Urothelium cell line (cell line): ENCODE data around the gene FOXN4.
A peak's percentile ranks its signal among the peaks of the same experiment; 100 is the strongest.

Source experiments
- DNase-seq: peaks from one replicate; pipeline ENCODE4 v3.0.0; 2011; ENCODE audit warnings: low spot score, mixed read lengths
- FAIRE-seq: peaks from 2 replicates; lab custom pipeline; 2011; peaks lifted over from hg19 to GRCh38; lab: Jason Lieb, UNC

FOXN4 gene

DNA sequence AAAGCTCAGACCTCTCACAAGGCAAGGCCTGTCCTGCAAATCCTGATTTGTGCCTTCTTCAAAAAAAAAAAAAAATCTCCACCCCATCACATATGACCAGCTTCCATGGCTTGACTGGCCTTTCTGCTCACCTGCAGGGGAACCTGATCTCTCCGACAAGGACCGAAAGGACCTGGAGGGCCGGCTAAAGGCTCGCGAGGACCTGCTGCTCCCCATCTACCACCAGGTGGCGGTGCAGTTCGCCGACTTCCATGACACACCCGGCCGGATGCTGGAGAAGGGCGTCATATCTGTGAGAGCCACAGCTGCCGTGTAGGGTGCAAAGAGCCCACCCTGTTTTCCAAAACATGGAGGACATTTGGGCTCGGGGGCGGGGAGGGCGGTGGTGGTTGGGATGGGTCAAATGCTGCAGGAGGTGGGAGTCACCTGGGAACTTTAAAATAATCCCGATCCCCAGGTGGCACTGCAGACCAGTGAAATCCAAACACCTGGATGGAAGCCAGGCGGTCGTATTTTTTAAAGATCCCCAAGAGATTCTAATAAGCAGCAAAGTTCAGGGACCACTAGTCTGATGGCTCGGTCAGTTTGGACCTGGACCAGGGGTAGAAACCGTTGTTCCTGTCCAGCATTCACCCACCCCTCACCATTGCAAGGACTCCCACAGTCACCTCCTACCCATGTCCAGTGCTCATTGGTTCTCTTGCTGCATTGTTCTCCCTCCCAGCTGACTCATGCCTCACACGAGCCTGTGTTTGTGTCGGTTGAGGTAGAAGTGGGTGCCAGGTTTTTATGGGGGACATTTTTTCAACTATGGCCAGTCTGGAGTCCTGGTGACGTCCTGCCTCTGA is 44.8 kb downstream of the FOXN4 start:
- DNase-seq = peak; percentile 81
- FAIRE-seq = no peak

DNA sequence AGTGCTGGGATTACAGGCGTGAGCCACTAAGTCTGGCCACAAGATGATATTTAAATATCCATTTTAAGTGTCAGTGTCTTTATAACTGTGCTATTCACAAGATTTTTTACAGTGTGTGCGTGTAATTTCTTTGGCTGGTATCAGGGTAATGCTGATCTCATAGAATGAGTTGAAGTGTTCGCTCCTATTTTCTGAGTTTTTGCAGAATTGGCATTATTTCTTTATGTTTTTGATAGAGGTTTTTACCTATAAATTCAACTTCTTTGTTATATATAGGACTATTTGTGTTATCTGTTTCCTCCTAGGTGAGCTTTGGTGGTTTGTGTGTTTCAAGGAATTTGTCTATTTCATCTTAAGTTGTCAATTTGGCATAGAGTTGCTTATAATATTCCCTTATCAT is 45.6 kb downstream of the FOXN4 start:
- DNase-seq (no peak), FAIRE-seq (no peak)

GRCh38 chr12:109261939-109262338 is 47.1 kb downstream of the FOXN4 start:
- no peak for DNase-seq
- no peak for FAIRE-seq

GRCh38 chr12:109261087-109261486 is 48.0 kb downstream of the FOXN4 start:
- FAIRE-seq (no peak), DNase-seq (no peak)

DNA sequence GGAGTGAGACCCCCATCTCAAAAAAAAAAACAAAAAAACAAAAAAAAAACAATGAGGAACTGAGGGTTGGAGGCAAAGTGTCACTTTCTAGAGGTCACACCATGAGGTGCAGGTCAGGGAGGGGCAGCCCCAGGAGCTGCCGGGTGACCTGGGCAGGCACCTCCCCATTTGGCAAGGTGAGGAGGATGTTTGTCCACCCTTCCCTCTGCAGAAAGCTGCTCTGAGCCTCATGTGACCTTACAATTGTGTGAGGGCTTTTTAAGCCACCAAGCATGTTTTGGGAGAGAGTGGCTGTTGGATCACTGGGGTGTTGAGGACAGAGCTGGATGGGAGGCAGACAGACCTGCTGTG is 49.6 kb downstream of the FOXN4 start:
- DNase-seq (no peak), FAIRE-seq (no peak)

DNA sequence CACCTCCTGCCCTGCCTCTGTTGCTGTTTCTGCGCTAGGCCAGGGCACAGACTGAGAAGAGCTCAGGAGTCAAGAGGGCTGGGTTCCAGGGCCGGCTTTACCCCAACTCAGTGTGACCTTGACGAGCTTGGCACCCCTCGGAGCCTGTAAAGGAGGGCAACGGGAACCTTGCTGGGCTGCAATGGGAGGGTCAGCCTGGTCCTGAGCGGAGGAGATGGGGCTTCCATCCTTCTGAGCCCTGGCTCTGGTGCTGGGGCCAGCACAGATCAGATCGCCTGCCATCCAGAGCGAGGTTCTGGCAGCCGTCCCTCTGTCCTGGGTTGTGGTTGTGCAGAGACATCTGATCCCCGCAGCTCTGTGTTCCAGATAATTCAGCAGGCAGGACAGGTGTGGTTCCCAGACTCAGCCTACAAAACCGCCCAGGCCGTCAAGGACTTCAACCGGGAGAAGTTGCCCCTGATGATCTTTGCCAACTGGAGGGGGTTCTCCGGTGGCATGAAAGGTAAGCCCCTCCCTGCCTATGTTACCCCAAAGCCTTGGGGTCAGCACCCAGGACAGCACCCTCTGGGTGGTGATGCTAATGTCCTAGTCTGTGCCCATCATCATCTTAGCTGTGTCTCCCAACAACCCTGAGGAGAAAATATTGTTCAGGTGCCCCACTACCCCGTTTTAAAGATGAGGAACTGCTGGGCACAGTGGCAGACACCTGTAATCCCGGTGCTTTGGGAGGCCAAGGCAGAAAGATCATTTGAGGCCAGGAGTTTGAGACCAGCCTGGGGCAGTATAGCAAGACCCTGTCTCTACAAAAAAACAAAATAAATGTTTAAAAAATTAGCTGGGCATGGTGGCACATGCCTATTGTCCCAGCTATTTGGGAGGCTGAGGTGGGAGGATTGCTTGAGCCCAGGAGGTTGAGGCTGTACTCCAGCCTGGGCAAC is 50.2 kb downstream of the FOXN4 start:
- FAIRE-seq (no peak), DNase-seq (no peak)

DNA sequence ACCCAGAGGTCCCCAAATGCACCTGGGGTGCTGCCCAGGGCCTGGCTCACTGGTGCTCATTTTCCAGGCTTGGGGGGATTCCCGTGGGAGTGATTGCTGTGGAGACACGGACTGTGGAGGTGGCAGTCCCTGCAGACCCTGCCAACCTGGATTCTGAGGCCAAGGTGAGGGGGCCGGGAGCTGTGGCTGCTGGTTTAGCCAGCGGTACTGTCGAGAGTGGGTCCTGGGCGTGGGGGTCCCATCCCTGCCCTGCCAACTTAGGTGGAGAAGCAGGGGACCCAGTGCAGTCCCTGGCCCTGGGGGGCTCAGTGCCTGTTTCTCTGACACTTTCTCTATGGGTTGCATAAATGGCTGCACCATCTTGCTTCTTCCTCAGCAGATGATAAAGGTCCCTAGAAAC is 50.9 kb downstream of the FOXN4 start:
- FAIRE-seq (no peak), DNase-seq (no peak)

- DNase-seq (no peak), FAIRE-seq (no peak)
Measured at GRCh38 chr12:109256011-109256410, 53.1 kb downstream of the FOXN4 start.

- no peak for DNase-seq
- FAIRE-seq = no peak
Measured at GRCh38 chr12:109255377-109255776, 53.7 kb downstream of the FOXN4 start.

DNA sequence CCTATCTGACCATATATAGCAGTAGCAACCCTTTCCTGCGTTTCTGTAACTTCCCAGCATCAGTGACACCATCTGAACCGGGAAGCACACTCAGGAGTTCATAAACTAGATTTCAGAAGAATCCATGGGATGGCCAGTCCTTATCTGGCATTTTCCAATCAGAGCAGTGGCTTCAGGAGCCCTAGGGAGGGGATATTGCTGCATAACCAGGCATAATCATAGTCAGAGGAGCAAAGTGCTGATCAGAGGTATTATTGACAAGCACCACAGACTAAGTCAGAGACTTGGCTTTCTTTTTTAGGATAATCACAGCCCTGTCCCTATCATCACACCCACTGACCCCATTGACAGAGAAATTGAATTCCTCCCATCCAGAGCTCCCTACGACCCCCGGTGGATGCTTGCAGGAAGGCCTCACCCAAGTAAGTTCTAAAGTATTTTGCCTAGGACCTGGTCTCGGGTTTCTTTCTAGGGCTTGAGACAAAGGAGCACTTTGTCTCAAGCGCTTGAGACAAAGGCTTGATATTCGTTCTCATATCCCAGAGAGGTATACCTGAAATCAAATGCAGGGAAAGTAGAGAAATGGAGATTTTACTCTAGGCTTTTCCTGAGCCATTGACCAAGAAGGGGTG is 55.1 kb downstream of the FOXN4 start:
- DNase-seq (no peak), FAIRE-seq (no peak)

GRCh38 chr12:109252799-109253198 is 56.3 kb downstream of the FOXN4 start:
- DNase-seq (no peak), FAIRE-seq (no peak)

DNA sequence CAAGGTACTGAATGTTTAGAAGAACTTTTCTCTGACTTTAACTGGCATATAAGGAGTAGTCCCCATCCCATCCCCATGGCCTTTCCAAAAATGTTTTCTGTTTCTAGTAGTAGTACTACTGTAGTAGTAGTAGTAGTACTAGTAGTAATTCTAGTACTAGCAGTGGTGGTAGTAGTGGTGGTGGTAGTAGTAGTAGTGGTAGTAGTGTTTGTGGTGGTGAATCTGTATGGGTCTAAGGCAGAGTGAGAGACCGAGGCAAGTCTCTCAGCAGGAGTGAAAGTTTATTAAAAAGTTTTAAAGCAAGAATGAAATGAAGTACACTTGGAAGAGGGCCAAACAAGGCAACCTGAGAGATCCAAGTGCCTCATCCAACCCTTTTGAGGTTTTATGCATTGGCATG is 58.6 kb downstream of the FOXN4 start:
- DNase-seq = no peak
- FAIRE-seq = no peak

DNA sequence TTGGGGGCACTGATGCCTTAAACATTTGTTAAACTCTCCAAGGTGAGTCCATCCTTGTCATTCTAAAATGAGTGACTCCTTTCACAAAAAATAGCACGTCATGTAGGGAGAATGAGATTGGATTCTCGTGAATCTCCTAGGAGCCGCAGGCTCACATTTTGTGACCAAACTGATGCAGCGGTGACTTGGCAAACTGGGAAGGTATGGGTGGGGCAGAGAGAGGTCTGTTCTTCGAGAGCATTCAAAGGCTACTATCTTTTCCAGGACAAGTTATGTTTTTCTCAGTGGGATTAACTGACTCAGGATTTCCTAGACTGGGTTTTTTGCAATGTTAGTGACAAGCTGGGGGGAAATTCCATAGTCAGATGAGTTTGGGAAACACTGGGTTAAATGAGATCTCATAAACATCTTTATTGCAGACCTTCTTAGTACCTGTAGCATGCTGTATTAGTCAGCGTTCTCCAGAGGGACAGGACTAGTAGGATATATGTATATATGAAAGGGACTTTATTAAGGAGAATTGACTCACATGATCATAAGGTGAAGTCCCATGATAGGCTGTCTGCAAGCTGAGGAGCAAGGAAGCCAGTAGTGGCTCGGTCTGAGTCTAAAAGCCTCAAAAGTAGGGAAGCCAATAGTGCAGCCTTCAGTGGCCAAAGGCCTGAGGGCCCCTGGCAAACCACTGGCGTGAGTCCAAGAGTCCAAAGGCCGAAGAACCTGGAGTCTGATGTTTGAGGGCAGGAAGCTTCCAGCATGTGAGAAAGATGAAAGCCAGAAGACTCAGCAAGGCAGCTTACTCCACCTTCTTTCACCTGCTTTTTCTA is 61.0 kb downstream of the FOXN4 start:
- no peak for FAIRE-seq
- no peak for DNase-seq

GRCh38 chr12:109246221-109246620 is 62.9 kb downstream of the FOXN4 start:
- no peak for FAIRE-seq

DNA sequence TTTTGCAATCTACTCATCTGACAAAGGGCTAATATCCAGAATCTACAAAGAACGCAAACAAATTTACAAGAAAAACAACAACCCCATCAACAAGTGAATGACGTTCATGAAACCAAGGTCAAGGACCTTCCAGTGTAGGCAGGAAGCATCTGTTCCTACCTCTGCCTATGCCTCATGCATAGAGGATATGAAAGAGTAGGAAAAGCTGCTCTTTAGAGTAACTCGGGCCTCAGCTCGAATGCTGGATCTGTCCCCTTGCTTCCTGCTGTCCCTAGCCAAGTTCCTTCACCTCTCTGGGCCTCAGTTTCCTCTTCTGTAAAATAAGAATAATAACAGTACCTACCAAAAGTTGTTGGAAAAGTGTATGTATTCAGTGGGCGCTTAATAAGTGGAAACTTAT is 65.0 kb downstream of the FOXN4 start:
- DNase-seq (no peak), FAIRE-seq (no peak)

More at GRCh38 chr12:109246221-109246620, 62.9 kb downstream of the FOXN4 start:
- no peak for DNase-seq

GRCh38 chr12:109241936-109242335 is 67.1 kb downstream of the FOXN4 start:
- FAIRE-seq (no peak), DNase-seq (no peak)

GRCh38 chr12:109240365-109240764 is 68.7 kb downstream of the FOXN4 start:
- FAIRE-seq (no peak), DNase-seq (no peak)

DNA sequence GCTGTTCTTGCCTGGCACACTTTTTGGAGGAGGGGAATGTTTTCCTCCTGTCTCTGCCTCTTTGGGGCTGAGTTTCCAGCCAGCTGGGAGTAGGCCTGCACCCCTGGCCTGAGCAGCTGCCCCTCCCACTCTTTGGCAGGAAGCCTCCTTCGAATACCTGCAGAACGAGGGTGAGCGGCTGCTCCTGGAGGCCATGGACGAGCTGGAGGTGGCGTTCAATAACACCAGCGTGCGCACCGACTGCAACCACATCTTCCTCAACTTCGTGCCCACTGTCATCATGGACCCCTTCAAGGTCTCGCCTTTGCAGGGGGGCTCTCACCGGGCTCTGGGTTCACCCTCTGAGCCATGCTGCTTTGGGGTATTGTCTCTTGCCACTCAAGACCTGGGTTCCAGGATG is 69.4 kb downstream of the FOXN4 start:
- no peak for FAIRE-seq

DNA sequence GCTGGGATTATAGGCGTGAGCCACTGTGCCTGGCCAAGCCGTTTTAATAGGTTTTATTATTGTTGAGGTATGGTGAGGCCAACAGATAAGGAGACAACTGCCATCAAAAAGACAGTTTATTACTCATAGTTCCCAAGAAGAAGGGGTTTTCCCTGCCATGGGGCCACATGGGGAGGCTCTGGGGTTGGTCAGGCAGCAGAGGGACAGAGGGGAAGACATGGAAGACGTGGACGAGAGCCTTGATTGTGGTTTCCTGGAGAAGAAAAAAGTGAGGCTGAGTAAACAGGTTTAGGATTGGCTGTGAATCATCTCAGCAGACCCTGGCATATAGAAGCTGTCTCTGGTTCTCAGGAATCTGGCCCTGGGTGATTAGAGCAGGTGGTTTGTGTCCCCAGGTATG is 69.9 kb downstream of the FOXN4 start:
- FAIRE-seq = no peak
- no peak for DNase-seq

More for the DNA sequence above, 69.4 kb downstream of the FOXN4 start:
- DNase-seq = no peak

DNA sequence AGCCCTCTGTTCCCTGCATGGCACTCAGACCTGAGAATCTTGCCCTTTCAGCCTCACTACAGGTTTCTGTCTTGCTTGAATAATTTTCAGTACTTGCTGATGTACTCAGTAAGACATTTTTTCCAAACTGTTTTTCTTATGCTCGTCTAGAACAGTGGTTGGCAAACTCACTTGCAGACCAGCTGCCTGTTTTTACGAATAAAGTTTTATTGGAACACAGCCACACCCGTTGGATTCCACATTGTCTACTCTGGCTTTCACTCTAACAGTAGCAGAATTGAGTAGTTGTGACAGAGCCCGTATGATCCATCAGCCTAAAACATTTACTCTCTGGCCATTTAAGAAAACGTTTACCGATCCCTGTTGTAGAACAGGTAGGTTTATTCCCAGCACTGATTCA is 72.8 kb downstream of the FOXN4 start:
- no peak for FAIRE-seq
- no peak for DNase-seq

GRCh38 chr12:109234012-109234411 is 75.1 kb downstream of the FOXN4 start:
- FAIRE-seq = no peak
- DNase-seq = no peak
